Neuron (in vitro differentiated cells): ENCODE results near the gene PFKP.
"Not testable (repeated sequence)": the region's sequence is repeated elsewhere in the genome, so short reads cannot be mapped to it uniquely, and the experiment has no call there.

ENCODE experiments used
- H2AFZ ChIP-seq: one replicate; pipeline ENCODE4 v1.6.1; 2013; ENCODE audit warnings: low read depth, mild to moderate bottlenecking, inconsistent platforms, low read length, moderate library complexity
- H3K27me3 ChIP-seq: one replicate; pipeline ENCODE4 v1.6.1; 2013; ENCODE audit warnings: low read length; ENCODE audit not compliant: insufficient read depth
- H3K36me3 ChIP-seq: one replicate; pipeline ENCODE4 v1.6.1; 2013; ENCODE audit warnings: low read length; ENCODE audit not compliant: insufficient read depth
- H3K4me1 ChIP-seq: one replicate; pipeline ENCODE4 v1.6.1; 2013; ENCODE audit warnings: low read length; ENCODE audit not compliant: insufficient read depth
- H3K4me3 ChIP-seq: 2 replicates; pipeline ENCODE4 v1.5.1; 2013; ENCODE audit warnings: mild to moderate bottlenecking, low read length, moderate library complexity
- H3K9me3 ChIP-seq: one replicate; pipeline ENCODE4 v1.6.1; 2013; ENCODE audit warnings: low read length

Gene PFKP

GRCh38 chr10:3166496-3167290 is 99.3 kb downstream of the PFKP start:
- H3K4me1 ChIP-seq, result peaks cover 2% of the 10 kb centered on the region
- no peaks in the 10 kb centered on the region for H3K27me3 ChIP-seq
- H3K9me3 ChIP-seq, result no peaks in the 10 kb centered on the region
- peaks cover 73% of the 10 kb centered on the region for H3K36me3 ChIP-seq
- no peak overlapping the region for H2AFZ ChIP-seq
- H3K4me3 ChIP-seq, result no peak overlapping the region

- Histone ChIP-seq H3K9me3 (no peaks in the 10 kb centered on the region), H3K36me3 (peaks cover 63% of the 10 kb centered on the region)
Measured at GRCh38 chr10:3167611-3168330, 100.4 kb downstream of the PFKP start.

DNA sequence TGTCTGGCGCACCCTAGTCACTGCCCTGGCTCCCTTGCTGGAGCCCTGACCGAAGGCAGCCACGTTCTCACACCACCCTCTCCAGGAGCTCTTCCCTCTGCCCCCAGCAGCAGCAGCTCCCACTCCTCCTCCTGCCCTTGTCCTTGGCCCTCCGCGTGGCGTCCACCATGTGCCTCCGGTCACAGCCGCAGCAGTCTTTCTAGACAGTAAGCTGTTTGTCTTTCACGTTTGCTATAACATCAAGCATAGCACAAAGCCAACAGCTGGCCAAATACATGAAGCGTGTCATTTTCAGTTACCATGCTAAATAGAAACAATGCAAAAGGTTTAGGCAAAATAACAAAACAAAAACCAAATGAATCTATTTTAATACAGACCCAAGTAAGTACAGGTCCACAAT is 101.9 kb downstream of the PFKP start:
- Histone ChIP-seq H3K4me1 (peaks cover 3% of the 10 kb centered on the region), H2AFZ (no peak overlapping the region), H3K27me3 (no peaks in the 10 kb centered on the region), H3K36me3 (peaks cover 50% of the 10 kb centered on the region), H3K4me3 (no peak overlapping the region), H3K9me3 (no peaks in the 10 kb centered on the region)

More at GRCh38 chr10:3167611-3168330, 100.4 kb downstream of the PFKP start:
- Histone ChIP-seq H2AFZ (no peak overlapping the region), H3K4me3 (no peak overlapping the region), H3K27me3 (no peaks in the 10 kb centered on the region), H3K4me1 (peaks cover 3% of the 10 kb centered on the region)

- no peaks in the 10 kb centered on the region for H3K9me3 ChIP-seq
- H3K4me3 ChIP-seq, result no peak overlapping the region
- no peaks in the 10 kb centered on the region for H3K27me3 ChIP-seq
- H2AFZ ChIP-seq, result no peak overlapping the region
- peaks cover 3% of the 10 kb centered on the region for H3K4me1 ChIP-seq
- peaks cover 46% of the 10 kb centered on the region for H3K36me3 ChIP-seq
Measured at GRCh38 chr10:3169673-3170072, 102.3 kb downstream of the PFKP start.

GRCh38 chr10:3171488-3171887 is 104.1 kb downstream of the PFKP start:
- Histone ChIP-seq H3K4me3 (peak overlapping the region; percentile 86), H3K36me3 (peaks cover 29% of the 10 kb centered on the region), H2AFZ (peak overlapping the region; percentile 71)
- H3K27me3 ChIP-seq, H3K4me1 ChIP-seq, H3K9me3 ChIP-seq: not testable (repeated sequence)

DNA sequence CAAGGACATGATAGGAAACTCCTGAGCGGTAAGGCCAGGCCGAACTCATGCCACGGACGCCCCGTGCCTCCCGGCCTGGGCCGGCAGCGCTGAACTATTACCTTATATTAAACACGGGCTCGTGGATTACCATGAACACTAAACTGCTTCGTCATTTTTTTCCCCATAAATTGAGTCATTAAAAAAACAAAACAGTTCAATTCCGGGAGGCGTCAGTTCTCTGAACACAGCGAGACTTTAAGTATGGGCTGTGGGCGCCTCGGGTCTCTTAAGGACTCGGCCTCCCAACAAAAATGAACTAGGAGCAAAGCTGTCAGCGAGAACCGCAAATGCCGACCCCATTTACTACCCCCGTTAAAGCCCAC is 104.7 kb downstream of the PFKP start:
- Histone ChIP-seq H3K4me1 (peaks cover 3% of the 10 kb centered on the region), H3K4me3 (peak overlapping the region; percentile 86), H2AFZ (peak overlapping the region; percentile 71), H3K9me3 (no peaks in the 10 kb centered on the region), H3K36me3 (peaks cover 24% of the 10 kb centered on the region), H3K27me3 (no peaks in the 10 kb centered on the region)

DNA sequence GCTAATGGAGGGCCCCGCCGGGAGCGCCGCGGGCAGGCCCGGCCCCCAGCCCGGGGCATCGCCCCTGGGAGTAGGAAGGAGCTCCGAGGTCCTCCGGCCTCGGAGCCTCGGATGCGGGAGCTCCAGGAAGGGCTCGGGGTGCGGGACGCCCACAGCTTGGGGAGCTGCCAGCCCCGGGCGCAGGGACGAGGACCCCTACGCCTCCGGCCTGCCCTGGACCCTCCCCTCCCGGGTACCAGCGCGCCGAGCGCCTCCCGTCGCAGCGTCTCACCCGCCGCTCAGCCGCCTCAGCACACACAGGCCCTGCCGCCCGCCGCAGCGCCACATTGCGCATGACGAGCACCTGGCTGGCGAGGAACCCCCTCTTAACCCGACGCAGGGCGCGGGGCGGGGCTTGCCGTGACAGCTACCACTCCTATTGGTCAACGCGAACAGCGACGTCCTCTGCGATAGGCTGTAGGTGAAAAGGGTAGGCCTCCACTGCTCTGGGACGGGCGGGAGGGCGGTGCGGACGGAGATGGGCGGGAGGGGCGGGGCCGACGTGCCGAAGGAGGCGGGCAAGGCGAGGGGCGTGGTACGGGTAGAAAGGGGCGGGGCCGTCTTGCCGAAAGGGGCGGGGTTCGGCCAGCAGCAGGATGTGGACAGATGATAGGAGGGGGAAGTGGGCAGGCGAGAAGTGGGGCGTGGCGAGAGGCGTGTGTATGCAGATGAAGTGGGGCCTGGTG is 105.3 kb downstream of the PFKP start, which contains the start of gene PITRM1:
TSS of gene PITRM1 (minus strand) at position 337 of the 725 bp plus-strand sequence. CDS start at position 327, 10 bp downstream.
- Histone ChIP-seq H3K4me3 (peak within 1 kb of the TSS; percentile 86), H3K27me3 (no peaks in the 10 kb centered on the region), H3K4me1 (peaks cover 3% of the 10 kb centered on the region), H2AFZ (peak within 1 kb of the TSS; percentile 71), H3K36me3 (peaks cover 19% of the 10 kb centered on the region), H3K9me3 (no peaks in the 10 kb centered on the region)

GRCh38 chr10:3173171-3173878 is 106.0 kb downstream of the PFKP start:
- H3K4me3 ChIP-seq, result peak overlapping the region; percentile 52
- H3K9me3 ChIP-seq, result no peaks in the 10 kb centered on the region
- H2AFZ ChIP-seq, result peak overlapping the region; percentile 34
- H3K27me3 ChIP-seq, result no peaks in the 10 kb centered on the region
- H3K4me1 ChIP-seq, result peaks cover 3% of the 10 kb centered on the region
- peaks cover 16% of the 10 kb centered on the region for H3K36me3 ChIP-seq

DNA sequence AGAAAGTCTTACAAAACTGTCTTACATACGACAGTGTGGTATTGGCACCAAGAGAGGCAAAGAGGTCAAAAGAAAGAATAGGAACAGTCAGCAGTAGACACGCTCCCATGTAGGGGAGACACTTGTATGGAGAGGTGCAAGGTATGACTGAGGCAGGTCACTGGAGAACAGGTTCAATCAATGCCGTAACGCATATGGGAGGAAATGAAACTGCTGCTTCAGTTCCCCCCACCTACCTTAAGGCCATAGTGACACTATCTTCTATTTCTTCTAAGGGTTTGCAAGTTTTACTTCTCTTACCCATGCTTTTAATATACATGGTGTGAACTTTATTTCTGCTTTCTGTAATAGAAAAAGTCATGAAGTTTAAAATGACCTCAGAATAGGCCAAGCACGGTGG is 110.7 kb downstream of the PFKP start:
- H3K4me3 ChIP-seq, result no peak overlapping the region
- no peaks in the 10 kb centered on the region for H3K4me1 ChIP-seq
- H3K27me3 ChIP-seq, result no peaks in the 10 kb centered on the region
- no peaks in the 10 kb centered on the region for H3K9me3 ChIP-seq
- H2AFZ ChIP-seq, result no peak overlapping the region
- H3K36me3 ChIP-seq, result no peaks in the 10 kb centered on the region

DNA sequence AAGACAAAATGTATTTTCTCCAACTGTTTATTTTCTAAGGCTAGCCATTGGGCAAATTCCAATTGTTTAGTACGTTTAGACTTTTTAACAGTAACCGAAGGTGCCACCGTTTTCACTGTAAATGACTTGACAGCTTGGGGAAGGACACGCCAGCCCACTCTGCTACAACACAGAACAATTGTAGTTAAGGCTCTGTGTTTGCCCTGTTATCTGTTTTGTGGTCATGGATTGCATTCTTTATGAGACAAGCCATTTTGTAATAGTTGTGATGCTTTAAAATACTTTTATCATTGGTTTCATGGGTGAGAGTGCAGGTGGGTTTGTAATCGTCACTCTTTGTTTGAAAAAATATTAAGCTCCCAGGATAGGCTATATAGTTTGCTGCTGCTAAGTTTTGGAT is 111.8 kb downstream of the PFKP start:
- H3K27me3 ChIP-seq, result no peaks in the 10 kb centered on the region
- H2AFZ ChIP-seq, result no peak overlapping the region
- no peaks in the 10 kb centered on the region for H3K9me3 ChIP-seq
- no peaks in the 10 kb centered on the region for H3K4me1 ChIP-seq
- no peak overlapping the region for H3K4me3 ChIP-seq
- H3K36me3 ChIP-seq, result no peaks in the 10 kb centered on the region

GRCh38 chr10:3180355-3181025 is 113.1 kb downstream of the PFKP start:
- no peaks in the 10 kb centered on the region for H3K36me3 ChIP-seq
- H2AFZ ChIP-seq, result no peak overlapping the region
- no peaks in the 10 kb centered on the region for H3K27me3 ChIP-seq
- H3K9me3 ChIP-seq, result no peaks in the 10 kb centered on the region
- no peak overlapping the region for H3K4me3 ChIP-seq
- no peaks in the 10 kb centered on the region for H3K4me1 ChIP-seq

GRCh38 chr10:3185386-3185785 is 118.0 kb downstream of the PFKP start:
- Histone ChIP-seq H3K4me3 (no peak overlapping the region), H2AFZ (no peak overlapping the region), H3K9me3 (no peaks in the 10 kb centered on the region), H3K27me3 (no peaks in the 10 kb centered on the region), H3K36me3 (no peaks in the 10 kb centered on the region), H3K4me1 (peaks cover 6% of the 10 kb centered on the region)
